ENCODE results near the gene DENND1A. TPM values are rescaled to one million over a fixed set of nuclear protein-coding genes. Genes with fewer than 3 reads are reported as not detected.

DENND1A gene
- total RNA-seq, 1 experiment from 2014 or later, result 13.0 TPM

DNA sequence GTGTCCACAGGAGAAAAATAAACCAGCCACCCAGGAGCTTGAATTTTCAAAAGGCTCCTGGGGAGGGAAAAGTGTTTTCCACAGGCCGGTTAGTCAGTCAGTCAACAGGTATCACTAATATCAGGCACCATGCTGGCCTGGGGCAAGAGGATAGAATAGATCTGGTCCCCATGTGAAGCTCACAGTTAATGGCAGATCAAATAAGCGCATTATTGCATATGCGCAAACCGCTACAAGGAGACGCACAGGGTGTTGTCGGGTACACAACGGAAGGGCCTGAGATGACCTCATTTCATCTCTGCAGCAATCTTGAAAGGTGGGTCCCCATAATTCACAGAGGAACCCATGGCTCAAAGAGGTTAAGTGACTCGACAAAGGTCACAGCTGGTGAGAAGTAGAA lies 313.2 kb downstream of the DENND1A start:
- no peaks in the 10 kb centered on the region for H3K4me1 Mint-ChIP-seq (ENCODE audit: low read depth, unreplicated experiment)
- no peak overlapping the region for H3K4me3 Mint-ChIP-seq (ENCODE audit: low read depth, unreplicated experiment)
- CTCF ChIA-PET, result no interaction called here
- no peaks in the 10 kb centered on the region for H3K27me3 Mint-ChIP-seq (ENCODE audit: unreplicated experiment)
- H3K36me3 Mint-ChIP-seq (ENCODE audit: insufficient read depth, unreplicated experiment), result no peaks in the 10 kb centered on the region
- DNase-seq, result no peak
- intact Hi-C loops (cut with micrococcal nuclease; ENCODE audit: unreplicated experiment), result no loop called here
- H3K27ac Mint-ChIP-seq (ENCODE audit: unreplicated experiment), result no peak overlapping the region
- TF ChIP-seq, protein P1, sequence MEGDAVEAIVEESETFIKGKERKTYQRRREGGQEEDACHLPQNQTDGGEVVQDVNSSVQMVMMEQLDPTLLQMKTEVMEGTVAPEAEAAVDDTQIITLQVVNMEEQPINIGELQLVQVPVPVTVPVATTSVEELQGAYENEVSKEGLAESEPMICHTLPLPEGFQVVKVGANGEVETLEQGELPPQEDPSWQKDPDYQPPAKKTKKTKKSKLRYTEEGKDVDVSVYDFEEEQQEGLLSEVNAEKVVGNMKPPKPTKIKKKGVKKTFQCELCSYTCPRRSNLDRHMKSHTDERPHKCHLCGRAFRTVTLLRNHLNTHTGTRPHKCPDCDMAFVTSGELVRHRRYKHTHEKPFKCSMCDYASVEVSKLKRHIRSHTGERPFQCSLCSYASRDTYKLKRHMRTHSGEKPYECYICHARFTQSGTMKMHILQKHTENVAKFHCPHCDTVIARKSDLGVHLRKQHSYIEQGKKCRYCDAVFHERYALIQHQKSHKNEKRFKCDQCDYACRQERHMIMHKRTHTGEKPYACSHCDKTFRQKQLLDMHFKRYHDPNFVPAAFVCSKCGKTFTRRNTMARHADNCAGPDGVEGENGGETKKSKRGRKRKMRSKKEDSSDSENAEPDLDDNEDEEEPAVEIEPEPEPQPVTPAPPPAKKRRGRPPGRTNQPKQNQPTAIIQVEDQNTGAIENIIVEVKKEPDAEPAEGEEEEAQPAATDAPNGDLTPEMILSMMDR (IDR thresholded peaks at IDR 0.05; ENCODE audit: unreplicated experiment), result no peak
- H3K9me3 Mint-ChIP-seq (ENCODE audit: low read depth, unreplicated experiment), result no peaks in the 10 kb centered on the region
- BruUV-seq (replicated peaks), result no TSS peak

DNA sequence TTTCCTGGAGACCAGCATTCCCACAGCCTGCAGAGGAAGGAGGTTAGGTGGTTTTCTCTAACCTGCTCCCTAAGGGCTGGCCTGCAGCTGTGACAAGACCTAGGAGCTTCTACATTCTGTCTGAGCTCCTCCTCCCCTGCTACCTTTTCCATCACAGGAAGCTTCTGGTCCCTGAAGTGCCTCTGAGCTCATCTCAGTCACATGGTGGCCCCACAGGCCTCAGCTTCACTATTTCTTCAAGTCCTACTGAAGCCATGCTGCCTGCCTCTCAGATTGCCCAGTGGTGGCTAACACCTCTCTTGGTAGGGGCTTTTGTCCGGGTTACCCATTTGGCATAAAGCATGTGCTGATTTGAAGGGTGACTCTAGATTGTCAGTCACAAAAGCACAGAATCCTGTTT lies 314.5 kb downstream of the DENND1A start:
- H3K4me1 Mint-ChIP-seq (ENCODE audit: low read depth, unreplicated experiment), result no peaks in the 10 kb centered on the region
- intact Hi-C loops (cut with micrococcal nuclease; ENCODE audit: unreplicated experiment), result no loop called here
- TF ChIP-seq, protein P1 (IDR thresholded peaks at IDR 0.05; ENCODE audit: unreplicated experiment), result no peak
- no peak overlapping the region for H3K4me3 Mint-ChIP-seq (ENCODE audit: low read depth, unreplicated experiment)
- H3K27ac Mint-ChIP-seq (ENCODE audit: unreplicated experiment), result no peak overlapping the region
- no peaks in the 10 kb centered on the region for H3K27me3 Mint-ChIP-seq (ENCODE audit: unreplicated experiment)
- no peaks in the 10 kb centered on the region for H3K9me3 Mint-ChIP-seq (ENCODE audit: low read depth, unreplicated experiment)
- CTCF ChIA-PET, result interaction anchor here (0.6 kb wide), 1 partner anchor 517 kb away, joined by 4 read pairs; no protein-coding TSS in a partner anchor
- DNase-seq, result no peak
- no TSS peak for BruUV-seq (replicated peaks)
- H3K36me3 Mint-ChIP-seq (ENCODE audit: insufficient read depth, unreplicated experiment), result no peaks in the 10 kb centered on the region

DNA sequence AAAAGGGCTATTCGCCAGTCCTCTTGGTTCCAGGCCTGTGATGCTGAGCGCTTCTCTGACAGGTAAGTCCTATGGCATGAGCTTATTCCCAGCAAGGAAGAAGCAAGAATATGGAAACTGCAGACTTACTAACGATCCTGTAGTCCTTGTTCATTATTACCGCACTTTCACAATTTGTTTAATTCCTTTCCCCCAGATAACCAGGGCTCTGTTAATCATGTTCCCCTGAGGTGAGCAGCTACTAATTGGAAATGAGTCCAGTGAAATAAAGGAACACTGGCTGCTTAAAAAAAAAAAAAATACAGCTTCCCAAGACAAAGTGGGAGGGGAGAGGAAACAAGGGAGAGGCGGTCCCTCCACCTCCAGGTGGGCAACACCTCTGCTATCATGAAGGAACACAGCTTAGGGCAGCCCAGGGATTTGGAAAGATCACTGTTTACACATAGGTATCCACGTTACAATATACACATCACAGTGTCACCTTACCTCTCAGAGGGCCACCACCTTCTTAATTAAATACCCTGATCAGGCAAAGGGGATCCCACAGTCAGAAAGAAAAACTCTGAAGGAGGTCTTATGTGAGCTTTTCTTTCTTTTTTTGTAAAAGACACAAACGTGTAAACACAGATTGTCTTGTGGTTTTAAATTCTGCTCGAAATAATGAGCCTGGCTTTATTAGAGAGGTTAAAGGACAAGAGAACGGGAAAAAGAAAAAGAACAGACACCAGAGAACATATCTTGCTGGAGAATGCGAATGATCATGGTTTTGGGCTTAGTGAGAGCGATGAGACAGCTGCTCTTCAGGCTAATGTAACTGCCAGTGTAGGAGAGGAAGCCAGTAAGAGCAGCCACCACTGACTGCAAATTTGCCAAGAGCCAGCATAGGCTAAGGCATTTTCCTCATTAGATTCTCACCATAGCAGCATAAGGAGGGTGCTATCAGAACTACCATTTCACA lies 315.3 kb downstream of the DENND1A start:
- CTCF ChIA-PET, result interaction anchor here (0.7 kb wide), 1 partner anchor 127 kb away, joined by 6 read pairs; no protein-coding TSS in a partner anchor
- no TSS peak for BruUV-seq (replicated peaks)
- no peak overlapping the region for H3K27ac Mint-ChIP-seq (ENCODE audit: unreplicated experiment)
- H3K4me1 Mint-ChIP-seq (ENCODE audit: low read depth, unreplicated experiment), result no peaks in the 10 kb centered on the region
- no peaks in the 10 kb centered on the region for H3K9me3 Mint-ChIP-seq (ENCODE audit: low read depth, unreplicated experiment)
- TF ChIP-seq, protein P1 (IDR thresholded peaks at IDR 0.05; ENCODE audit: unreplicated experiment), result no peak
- no peaks in the 10 kb centered on the region for H3K27me3 Mint-ChIP-seq (ENCODE audit: unreplicated experiment)
- intact Hi-C loops (cut with micrococcal nuclease; ENCODE audit: unreplicated experiment), result no loop called here
- H3K36me3 Mint-ChIP-seq (ENCODE audit: insufficient read depth, unreplicated experiment), result no peaks in the 10 kb centered on the region
- no peak for DNase-seq
- no peak overlapping the region for H3K4me3 Mint-ChIP-seq (ENCODE audit: low read depth, unreplicated experiment)

DNA sequence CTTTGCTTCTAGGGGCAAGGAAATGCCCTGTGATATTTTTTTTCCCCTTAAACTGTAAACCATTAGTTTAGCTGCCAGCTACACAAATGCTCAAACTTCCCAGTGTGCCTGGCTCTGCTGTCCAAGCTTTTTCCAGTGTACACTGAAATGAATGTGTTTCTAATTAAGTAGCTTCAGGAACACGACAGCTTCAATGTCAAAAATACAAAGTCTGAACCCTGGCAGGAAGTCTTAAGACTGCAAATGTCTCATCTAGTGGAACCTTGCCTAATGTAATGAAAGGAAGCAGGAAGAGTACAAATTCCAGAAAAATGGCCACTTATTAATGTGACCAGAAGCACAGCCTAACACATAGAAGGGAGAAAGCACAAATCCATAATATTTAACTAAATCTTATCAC lies 318.7 kb downstream of the DENND1A start:
- no TSS peak for BruUV-seq (replicated peaks)
- Mint-ChIP-seq H3K4me1 (ENCODE audit: low read depth, unreplicated experiment) (no peaks in the 10 kb centered on the region), H3K27me3 (ENCODE audit: unreplicated experiment) (no peaks in the 10 kb centered on the region), H3K9me3 (ENCODE audit: low read depth, unreplicated experiment) (no peaks in the 10 kb centered on the region), H3K4me3 (ENCODE audit: low read depth, unreplicated experiment) (no peak overlapping the region), H3K27ac (ENCODE audit: unreplicated experiment) (no peak overlapping the region), H3K36me3 (ENCODE audit: insufficient read depth, unreplicated experiment) (no peaks in the 10 kb centered on the region)
- intact Hi-C loops (cut with micrococcal nuclease; ENCODE audit: unreplicated experiment), result no loop called here
- CTCF ChIA-PET, result interaction anchor here (0.6 kb wide), 1 partner anchor 429 kb away, joined by 5 read pairs; no protein-coding TSS in a partner anchor
- TF ChIP-seq, protein P1 (IDR thresholded peaks at IDR 0.05; ENCODE audit: unreplicated experiment), result no peak
- DNase-seq, result no peak

Measured in Calu3 (cell line).